ENCODE measurements around the gene SEPTIN1. TPM values are rescaled to one million over a fixed set of nuclear protein-coding genes. Genes with fewer than 3 reads are reported as not detected.

The SEPTIN1 gene
- total and polyA plus RNA-seq, 2 of the 13 experiments (the other 11 are each of a cell fraction or from before 2014, with no cell fraction given) = 0.18 to 0.67 TPM

- TF ChIP-seq, protein P1, sequence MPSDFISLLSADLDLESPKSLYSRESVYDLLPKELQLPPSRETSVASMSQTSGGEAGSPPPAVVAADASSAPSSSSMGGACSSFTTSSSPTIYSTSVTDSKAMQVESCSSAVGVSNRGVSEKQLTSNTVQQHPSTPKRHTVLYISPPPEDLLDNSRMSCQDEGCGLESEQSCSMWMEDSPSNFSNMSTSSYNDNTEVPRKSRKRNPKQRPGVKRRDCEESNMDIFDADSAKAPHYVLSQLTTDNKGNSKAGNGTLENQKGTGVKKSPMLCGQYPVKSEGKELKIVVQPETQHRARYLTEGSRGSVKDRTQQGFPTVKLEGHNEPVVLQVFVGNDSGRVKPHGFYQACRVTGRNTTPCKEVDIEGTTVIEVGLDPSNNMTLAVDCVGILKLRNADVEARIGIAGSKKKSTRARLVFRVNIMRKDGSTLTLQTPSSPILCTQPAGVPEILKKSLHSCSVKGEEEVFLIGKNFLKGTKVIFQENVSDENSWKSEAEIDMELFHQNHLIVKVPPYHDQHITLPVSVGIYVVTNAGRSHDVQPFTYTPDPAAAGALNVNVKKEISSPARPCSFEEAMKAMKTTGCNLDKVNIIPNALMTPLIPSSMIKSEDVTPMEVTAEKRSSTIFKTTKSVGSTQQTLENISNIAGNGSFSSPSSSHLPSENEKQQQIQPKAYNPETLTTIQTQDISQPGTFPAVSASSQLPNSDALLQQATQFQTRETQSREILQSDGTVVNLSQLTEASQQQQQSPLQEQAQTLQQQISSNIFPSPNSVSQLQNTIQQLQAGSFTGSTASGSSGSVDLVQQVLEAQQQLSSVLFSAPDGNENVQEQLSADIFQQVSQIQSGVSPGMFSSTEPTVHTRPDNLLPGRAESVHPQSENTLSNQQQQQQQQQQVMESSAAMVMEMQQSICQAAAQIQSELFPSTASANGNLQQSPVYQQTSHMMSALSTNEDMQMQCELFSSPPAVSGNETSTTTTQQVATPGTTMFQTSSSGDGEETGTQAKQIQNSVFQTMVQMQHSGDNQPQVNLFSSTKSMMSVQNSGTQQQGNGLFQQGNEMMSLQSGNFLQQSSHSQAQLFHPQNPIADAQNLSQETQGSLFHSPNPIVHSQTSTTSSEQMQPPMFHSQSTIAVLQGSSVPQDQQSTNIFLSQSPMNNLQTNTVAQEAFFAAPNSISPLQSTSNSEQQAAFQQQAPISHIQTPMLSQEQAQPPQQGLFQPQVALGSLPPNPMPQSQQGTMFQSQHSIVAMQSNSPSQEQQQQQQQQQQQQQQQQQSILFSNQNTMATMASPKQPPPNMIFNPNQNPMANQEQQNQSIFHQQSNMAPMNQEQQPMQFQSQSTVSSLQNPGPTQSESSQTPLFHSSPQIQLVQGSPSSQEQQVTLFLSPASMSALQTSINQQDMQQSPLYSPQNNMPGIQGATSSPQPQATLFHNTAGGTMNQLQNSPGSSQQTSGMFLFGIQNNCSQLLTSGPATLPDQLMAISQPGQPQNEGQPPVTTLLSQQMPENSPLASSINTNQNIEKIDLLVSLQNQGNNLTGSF (CRISPR knock-in tag; IDR thresholded peaks at IDR 0.05) = no peak
- TF ChIP-seq RFX3 (CRISPR knock-in tag; IDR thresholded peaks at IDR 0.05) (no peak), PAX8 (CRISPR knock-in tag; IDR thresholded peaks at IDR 0.05; ENCODE audit: borderline replicate concordance) (no peak), FOSL2 (CRISPR knock-in tag; IDR thresholded peaks at IDR 0.05) (peak; percentile 56), YEATS2 (CRISPR knock-in tag; IDR thresholded peaks at IDR 0.05; ENCODE audit: borderline replicate concordance) (peak; percentile 74; the same call in 1 of the 2 replicates), ZNF740 (CRISPR knock-in tag; IDR thresholded peaks at IDR 0.05) (no peak), ZNF350 (CRISPR knock-in tag; IDR thresholded peaks at IDR 0.05; ENCODE audit: borderline replicate concordance, low read depth) (peak; percentile 72; the same call in 1 of the 2 replicates), TSC22D2 (CRISPR knock-in tag; IDR thresholded peaks at IDR 0.05; ENCODE audit: borderline replicate concordance) (no peak), KDM6A (CRISPR knock-in tag; IDR thresholded peaks at IDR 0.05; ENCODE audit: low read depth) (no peak), TBP (CRISPR knock-in tag; IDR thresholded peaks at IDR 0.05) (no peak), ZNF83 (CRISPR knock-in tag; IDR thresholded peaks at IDR 0.05; ENCODE audit: borderline replicate concordance) (no peak), KLF13 (CRISPR knock-in tag; IDR thresholded peaks at IDR 0.05) (no peak), ZNF614 (CRISPR knock-in tag; IDR thresholded peaks at IDR 0.05; ENCODE audit: borderline replicate concordance) (peak; percentile 61; the same call in 1 of the 2 replicates), SMAD9 (CRISPR knock-in tag; IDR thresholded peaks at IDR 0.05) (no peak), EP300 (IDR thresholded peaks at IDR 0.05; ENCODE audit: low read depth in 2 of 2, low read length in 2 of 2) (0 out of 4 replicates have a peak, but pooled peaks of 1 of the 2 experiments have one; percentile 4), EP300 (CRISPR knock-in tag; IDR thresholded peaks at IDR 0.05; ENCODE audit: borderline replicate concordance) (no peak), MLLT10 (CRISPR knock-in tag; IDR thresholded peaks at IDR 0.05) (no peak), TAF1 (CRISPR knock-in tag; IDR thresholded peaks at IDR 0.05) (no peak)
- TF ChIP-seq, protein P2, sequence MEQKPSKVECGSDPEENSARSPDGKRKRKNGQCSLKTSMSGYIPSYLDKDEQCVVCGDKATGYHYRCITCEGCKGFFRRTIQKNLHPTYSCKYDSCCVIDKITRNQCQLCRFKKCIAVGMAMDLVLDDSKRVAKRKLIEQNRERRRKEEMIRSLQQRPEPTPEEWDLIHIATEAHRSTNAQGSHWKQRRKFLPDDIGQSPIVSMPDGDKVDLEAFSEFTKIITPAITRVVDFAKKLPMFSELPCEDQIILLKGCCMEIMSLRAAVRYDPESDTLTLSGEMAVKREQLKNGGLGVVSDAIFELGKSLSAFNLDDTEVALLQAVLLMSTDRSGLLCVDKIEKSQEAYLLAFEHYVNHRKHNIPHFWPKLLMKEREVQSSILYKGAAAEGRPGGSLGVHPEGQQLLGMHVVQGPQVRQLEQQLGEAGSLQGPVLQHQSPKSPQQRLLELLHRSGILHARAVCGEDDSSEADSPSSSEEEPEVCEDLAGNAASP (CRISPR knock-in tag; IDR thresholded peaks at IDR 0.05; ENCODE audit: borderline replicate concordance) = peak; percentile 41; the same call in 1 of the 2 replicates
- TF ChIP-seq, protein P3, sequence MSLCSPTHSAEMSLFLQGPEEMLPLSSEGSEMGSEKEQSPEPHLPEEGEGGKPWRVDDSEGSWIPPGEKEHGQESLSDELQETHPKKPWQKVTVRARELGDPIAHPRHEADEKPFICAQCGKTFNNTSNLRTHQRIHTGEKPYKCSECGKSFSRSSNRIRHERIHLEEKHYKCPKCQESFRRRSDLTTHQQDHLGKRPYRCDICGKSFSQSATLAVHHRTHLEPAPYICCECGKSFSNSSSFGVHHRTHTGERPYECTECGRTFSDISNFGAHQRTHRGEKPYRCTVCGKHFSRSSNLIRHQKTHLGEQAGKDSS (CRISPR knock-in tag; IDR thresholded peaks at IDR 0.05; ENCODE audit: borderline replicate concordance, low read depth) = no peak
- TF ChIP-seq, protein P4, sequence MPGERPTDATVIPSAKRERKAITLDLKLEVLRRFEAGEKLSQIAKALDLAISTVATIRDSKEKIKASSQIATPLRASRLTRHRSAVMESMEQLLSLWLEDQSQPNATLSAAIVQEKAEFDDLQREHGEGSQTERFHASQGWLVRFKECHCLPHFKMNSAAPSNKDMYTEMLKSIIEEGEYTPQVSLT (CRISPR knock-in tag; IDR thresholded peaks at IDR 0.05; ENCODE audit: borderline replicate concordance, low read depth) = no peak
Measured at GRCh38 chr16:30409125-30410060, 27.0 kb upstream of the SEPTIN1 start (continued).
